Activated naive CD8-positive, alpha-beta T cell treated with anti-CD3 and anti-CD28 coated beads for 36 hours (primary cell): Measurements from ENCODE around the gene RPP14. TPM values are rescaled to one million over a fixed set of nuclear protein-coding genes. Genes with fewer than 3 reads are reported as not detected.
"Not testable (repeated sequence)": the region's sequence is repeated elsewhere in the genome, so short reads cannot be mapped to it uniquely, and the experiment has no call there.

ENCODE experiments used
- DNase-seq: peaks from one replicate; pipeline ENCODE4 v3.0.0; 2021
- H3K27ac Mint-ChIP-seq: one replicate; pipeline ENCODE4 v1.8.0; 2022; ENCODE audit warnings: mild to moderate bottlenecking, moderate library complexity, mixed read lengths
- H3K27me3 Mint-ChIP-seq: one replicate; pipeline ENCODE4 v1.8.0; 2022; ENCODE audit warnings: mild to moderate bottlenecking, mixed read lengths
- H3K36me3 Mint-ChIP-seq: one replicate; pipeline ENCODE4 v1.8.0; 2021; ENCODE audit warnings: mild to moderate bottlenecking, mixed read lengths
- H3K4me1 Mint-ChIP-seq: one replicate; pipeline ENCODE4 v1.8.0; 2021; ENCODE audit warnings: mixed read lengths
- H3K4me3 Mint-ChIP-seq: one replicate; pipeline ENCODE4 v1.8.0; 2022; ENCODE audit warnings: mild to moderate bottlenecking, moderate library complexity, mixed read lengths
- H3K9me3 Mint-ChIP-seq: one replicate; pipeline ENCODE4 v1.8.0; 2022; ENCODE audit warnings: mixed read lengths
- total RNA-seq, 2 experiments: library from RNA; stranded (reverse); gene quantifications; one replicate each; pipeline ENCODE4 v1.2.3, GENCODE V29; 2021

The RPP14 gene
- total RNA-seq, 2 experiments from 2014 or later, result 24.8 to 30.9 TPM

DNA sequence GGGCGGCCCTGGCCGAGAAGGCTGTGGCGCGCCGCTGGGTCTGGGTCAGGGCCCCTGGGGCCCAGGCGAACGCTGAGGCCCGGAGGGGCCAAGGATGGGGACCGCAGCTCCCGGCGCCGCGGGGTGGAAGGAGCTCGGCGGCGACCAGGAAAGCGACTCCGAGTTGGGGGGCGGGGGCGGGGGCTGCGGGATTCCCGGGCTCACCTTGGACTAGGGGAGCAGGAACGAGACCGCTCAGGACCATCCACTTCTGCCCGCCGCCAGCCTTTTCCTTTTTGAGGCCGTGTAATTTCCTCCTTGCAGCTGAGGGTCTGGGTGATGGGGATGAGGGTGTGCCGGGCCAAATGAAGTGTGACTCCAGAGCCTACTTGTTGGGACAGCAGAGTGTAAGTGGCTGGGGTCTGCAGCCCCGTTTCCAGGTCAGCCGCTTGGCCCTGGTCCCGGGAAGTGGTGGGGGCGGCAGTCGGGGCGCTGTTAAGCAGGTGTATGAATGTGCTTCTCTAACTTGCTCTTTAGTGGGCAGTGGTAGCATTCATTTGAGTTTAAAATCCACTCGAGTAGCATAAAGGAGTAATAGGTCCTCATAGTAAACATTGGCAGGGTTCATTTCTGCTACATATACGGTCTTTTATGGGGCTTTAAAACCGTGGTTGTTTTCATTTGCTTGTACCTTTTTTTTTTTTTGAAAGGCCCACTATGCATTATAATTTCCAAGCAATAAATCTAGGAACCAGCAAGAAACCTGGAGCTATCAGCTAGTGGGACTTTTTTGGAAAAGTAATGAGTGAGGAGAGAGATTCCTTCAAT lies 27.4 kb downstream of the RPP14 start:
- Mint-ChIP-seq H3K27me3 (no peaks in the 10 kb centered on the region), H3K9me3 (no peaks in the 10 kb centered on the region), H3K4me1 (peaks cover 38% of the 10 kb centered on the region), H3K36me3 (peaks cover 13% of the 10 kb centered on the region), H3K4me3 (peak overlapping the region; percentile 100), H3K27ac (peak overlapping the region; percentile 87)
- peak; percentile 31 for DNase-seq

DNA sequence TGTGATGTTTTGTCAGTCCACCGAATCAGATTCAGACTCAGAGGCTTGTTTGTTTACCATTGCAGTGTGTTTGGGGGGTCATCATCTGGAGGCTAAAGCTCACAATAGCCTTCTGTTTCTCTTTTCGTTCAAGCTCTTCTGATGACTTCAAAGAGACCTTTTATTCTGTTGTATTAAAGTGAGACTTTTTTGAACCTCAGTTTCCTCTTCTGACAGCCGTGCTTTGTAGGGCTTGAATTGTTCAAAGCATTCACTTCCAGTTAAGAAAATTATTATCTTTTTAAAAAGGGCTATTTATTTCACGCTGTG lies 27.9 kb downstream of the RPP14 start:
- H3K36me3 Mint-ChIP-seq, result peaks cover 14% of the 10 kb centered on the region
- no peaks in the 10 kb centered on the region for H3K27me3 Mint-ChIP-seq
- H3K4me3 Mint-ChIP-seq, result peak overlapping the region; percentile 100
- DNase-seq, result no peak
- H3K4me1 Mint-ChIP-seq, result peaks cover 38% of the 10 kb centered on the region
- H3K27ac Mint-ChIP-seq, result peak overlapping the region; percentile 87
- H3K9me3 Mint-ChIP-seq, result no peaks in the 10 kb centered on the region

DNA sequence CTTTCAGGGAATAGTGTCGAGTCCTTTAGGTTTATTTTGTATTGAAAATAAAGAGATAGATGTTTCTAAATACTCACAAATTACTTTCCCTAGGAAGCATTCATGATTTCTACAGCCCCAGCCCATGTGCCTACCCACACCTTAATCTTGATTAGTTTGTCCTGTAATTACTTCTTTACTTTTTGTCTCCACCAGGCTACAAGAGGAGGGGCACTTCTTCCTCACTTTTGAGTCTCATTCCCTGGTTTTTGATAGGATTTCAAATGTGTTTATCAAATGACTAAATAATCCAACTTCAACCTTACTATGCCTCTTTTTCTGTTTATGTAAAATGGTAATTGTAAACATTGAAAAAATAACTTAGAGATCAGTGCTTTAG lies 28.4 kb downstream of the RPP14 start:
- no peak for DNase-seq
- Mint-ChIP-seq H3K9me3 (no peaks in the 10 kb centered on the region), H3K4me1 (peaks cover 38% of the 10 kb centered on the region), H3K27me3 (no peaks in the 10 kb centered on the region), H3K27ac (peak overlapping the region; percentile 74), H3K4me3 (peak overlapping the region; percentile 100), H3K36me3 (peaks cover 19% of the 10 kb centered on the region)

DNA sequence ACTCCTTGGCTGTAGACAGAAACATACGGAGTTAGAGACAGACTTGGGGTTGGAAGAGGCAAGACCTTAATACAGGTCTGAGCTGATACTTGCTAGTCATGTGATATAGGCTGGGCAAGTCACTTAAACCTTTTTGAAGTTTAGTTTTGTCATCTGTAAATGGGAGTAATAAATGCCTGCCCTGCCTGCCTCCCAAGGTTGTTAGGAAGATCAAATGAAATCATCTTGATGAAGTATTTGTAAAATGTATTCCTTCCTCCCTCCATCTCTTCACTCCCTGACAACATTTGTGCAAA lies 29.6 kb downstream of the RPP14 start:
- Mint-ChIP-seq H3K4me1 (peaks cover 37% of the 10 kb centered on the region), H3K4me3 (peak overlapping the region; percentile 72), H3K9me3 (no peaks in the 10 kb centered on the region), H3K27ac (peak overlapping the region; percentile 97), H3K36me3 (peaks cover 19% of the 10 kb centered on the region), H3K27me3 (no peaks in the 10 kb centered on the region)
- no peak for DNase-seq

DNA sequence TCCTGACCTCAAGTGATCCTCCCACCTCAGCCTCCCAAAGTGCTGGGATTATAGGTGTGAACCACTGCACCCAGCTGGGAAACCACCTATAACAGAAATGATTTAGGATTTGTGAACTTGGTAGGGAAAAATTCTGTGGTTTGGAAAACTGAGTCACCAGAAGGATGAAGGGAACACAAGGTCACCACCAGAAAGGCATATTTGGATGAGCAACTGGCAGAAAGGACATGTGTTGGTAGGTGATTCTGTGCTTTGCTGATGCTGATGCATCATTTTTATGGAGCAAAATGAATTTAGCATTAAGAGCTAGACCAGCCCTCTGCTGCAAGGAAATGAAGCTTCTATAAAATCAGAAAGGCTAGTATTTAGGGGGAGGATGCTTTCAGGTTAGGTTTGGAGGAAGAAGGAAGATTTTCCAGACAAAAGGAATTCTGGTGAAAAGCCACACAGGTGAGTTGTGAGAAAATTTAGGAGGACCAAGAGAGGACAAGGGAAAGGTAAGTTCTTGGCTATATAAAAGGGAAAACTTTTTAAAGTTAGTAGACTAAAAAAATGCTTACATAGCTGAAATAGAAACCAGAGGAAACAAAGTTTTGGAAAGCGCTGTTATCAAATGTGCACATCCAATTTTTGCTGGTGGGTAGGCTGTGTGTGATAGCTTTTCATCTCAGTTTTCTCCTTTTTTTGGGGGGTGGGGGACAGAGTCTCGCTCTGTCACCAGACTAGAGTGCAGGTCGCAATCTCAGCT lies 30.3 kb downstream of the RPP14 start:
- no peak for DNase-seq
- H3K4me3 Mint-ChIP-seq, result no peak overlapping the region
- H3K36me3 Mint-ChIP-seq, result peaks cover 19% of the 10 kb centered on the region
- no peaks in the 10 kb centered on the region for H3K9me3 Mint-ChIP-seq
- H3K27ac Mint-ChIP-seq, result peak overlapping the region; percentile 21
- H3K4me1 Mint-ChIP-seq, result peaks cover 33% of the 10 kb centered on the region
- no peaks in the 10 kb centered on the region for H3K27me3 Mint-ChIP-seq

DNA sequence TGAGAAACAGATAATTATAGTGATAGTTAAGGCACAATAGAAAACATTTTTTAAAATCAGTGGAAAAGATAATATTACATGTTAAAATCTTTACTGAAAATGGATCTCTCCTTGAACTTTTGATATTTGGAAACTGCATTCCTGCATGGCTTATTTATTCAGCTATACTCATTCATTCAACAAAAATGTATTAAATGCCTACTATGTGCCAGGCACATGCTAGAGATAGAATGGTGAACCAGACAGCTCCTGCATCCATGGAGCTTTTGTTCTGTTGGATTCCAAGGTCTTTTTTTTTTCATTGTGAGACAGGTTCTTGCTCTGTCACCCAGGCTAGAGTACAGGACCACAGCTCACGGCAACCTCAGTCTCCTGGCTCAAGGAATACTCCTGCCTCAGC lies 31.1 kb downstream of the RPP14 start:
- Mint-ChIP-seq H3K36me3 (peaks cover 19% of the 10 kb centered on the region), H3K27ac (no peak overlapping the region), H3K9me3 (no peaks in the 10 kb centered on the region), H3K4me3 (no peak overlapping the region), H3K27me3 (no peaks in the 10 kb centered on the region), H3K4me1 (peaks cover 29% of the 10 kb centered on the region)
- DNase-seq, result no peak

DNA sequence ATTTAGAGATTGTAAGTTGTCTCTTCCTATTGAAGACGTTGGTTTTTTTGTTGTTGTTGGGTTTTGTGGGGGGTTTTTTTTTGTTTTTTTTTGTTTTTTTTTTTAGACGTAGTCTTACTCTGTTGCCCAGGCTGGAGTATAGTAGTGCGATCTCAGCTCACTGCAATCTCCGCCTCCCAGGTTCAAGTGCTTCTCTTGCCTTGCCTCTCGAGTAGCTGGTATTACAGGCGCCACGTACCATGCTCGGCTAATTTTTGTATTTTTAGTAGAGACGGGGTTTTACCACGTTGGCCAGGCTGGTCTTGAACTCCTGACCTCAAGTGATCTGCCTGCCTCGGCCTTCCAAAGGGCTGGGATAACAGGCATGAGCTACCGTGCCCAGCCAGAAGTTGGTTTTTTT lies 33.1 kb downstream of the RPP14 start:
- not testable (repeated sequence) for H3K27me3 Mint-ChIP-seq, H3K27ac Mint-ChIP-seq, DNase-seq, H3K4me3 Mint-ChIP-seq, H3K9me3 Mint-ChIP-seq
- Mint-ChIP-seq H3K36me3 (peaks cover 19% of the 10 kb centered on the region), H3K4me1 (peaks cover 24% of the 10 kb centered on the region)

DNA sequence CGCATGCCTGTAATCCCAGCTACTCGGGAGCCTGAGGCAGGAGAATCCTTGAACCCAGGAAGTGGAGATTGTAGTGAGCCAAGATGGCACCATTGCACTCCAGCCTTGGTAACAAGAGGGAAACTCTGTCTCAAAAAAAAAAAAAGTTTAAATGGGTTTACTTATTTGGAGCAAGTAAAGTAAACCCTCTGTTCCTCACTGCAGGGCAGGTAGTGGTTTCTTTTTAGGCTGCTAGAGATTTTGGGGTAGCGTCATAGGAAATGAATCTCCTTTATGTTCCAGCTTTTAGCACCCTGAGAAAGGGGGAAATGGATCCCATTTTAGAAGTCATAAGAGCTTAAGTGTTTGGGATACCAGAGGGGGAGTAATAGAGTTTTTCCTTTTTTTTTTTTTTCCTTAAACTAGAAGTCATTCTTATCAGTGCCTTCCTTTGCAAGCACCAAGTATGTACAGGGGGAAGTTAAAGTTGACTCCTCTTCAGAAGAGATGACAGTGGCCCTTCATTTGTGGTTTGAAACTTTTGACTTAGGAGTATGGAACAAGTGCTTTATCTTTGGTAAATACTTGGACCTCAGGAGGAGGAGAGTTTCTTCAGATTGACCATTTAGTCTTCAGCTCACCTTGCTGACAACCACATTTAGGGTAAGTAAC lies 34.7 kb downstream of the RPP14 start:
- Mint-ChIP-seq H3K36me3 (peaks cover 12% of the 10 kb centered on the region), H3K9me3 (no peaks in the 10 kb centered on the region), H3K27ac (peak overlapping the region; percentile 16)

DNA sequence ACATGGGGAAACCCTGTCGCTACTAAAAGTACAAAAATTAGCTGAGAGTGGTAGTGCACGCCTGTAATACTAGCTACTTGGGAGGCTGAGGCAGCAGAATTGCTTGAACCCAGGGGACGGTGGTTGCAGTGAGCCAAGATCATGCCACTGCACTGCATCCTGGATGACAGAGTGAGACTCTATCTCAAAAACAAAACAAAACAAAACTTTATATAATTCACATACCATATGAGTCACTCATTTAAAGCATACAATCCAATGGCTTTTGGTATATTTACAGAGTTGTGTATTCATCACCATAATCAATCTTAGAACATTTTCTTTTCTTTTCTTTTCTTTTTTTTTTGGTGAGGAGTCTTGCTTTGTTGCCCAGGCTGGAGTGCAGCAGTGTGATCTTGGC lies 35.3 kb downstream of the RPP14 start:
- Mint-ChIP-seq H3K36me3 (peaks cover 9% of the 10 kb centered on the region), H3K27me3 (no peaks in the 10 kb centered on the region), H3K4me3 (no peak overlapping the region), H3K9me3 (no peaks in the 10 kb centered on the region), H3K4me1 (peaks cover 12% of the 10 kb centered on the region), H3K27ac (no peak overlapping the region)
- no peak for DNase-seq

More for the DNA sequence above, 34.7 kb downstream of the RPP14 start:
- no peak for DNase-seq
- Mint-ChIP-seq H3K4me1 (peaks cover 12% of the 10 kb centered on the region), H3K4me3 (no peak overlapping the region), H3K27me3 (no peaks in the 10 kb centered on the region)

DNA sequence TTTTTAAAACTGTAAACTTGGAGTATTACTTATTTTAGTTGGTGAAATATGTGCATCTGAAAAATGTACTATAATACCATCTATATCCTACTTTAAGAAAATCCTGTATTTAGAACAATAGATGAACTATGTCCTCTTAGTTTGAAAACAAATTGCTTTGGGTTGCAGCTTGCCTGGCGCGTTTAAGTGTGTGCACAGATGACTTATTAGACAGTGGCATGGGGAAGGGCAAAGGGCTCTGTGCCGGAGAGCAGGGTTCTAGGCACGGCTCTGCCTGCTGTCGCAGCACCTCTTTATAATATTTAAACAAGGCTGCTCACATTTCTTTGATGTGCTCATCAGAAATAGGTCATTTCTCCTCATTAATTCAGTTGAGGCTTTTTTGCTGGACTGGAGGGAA lies 36.6 kb downstream of the RPP14 start:
- Mint-ChIP-seq H3K27me3 (no peaks in the 10 kb centered on the region), H3K27ac (no peak overlapping the region), H3K36me3 (peaks cover 7% of the 10 kb centered on the region), H3K9me3 (no peaks in the 10 kb centered on the region), H3K4me3 (no peak overlapping the region), H3K4me1 (peaks cover 12% of the 10 kb centered on the region)
- no peak for DNase-seq

DNA sequence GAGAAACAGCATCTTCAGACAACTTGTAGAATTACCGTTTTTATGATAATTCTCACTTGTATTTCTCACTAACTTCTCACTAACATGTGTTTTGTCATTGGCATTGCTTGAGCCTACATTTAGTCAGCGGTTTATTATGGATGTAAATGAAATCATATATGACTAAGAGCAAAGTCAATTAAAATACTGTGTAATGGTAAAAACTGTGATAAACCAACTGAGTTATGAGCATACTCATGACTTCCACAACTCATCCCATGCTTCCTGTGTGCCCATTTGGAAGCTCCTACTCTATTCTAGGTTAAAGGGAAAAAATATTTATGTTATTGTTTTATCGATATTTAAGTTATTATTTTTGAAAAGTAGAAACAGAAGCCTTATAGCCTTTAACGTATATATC lies 39.4 kb downstream of the RPP14 start:
- no peak overlapping the region for H3K27ac Mint-ChIP-seq
- no peak for DNase-seq
- H3K27me3 Mint-ChIP-seq, result no peaks in the 10 kb centered on the region
- H3K4me1 Mint-ChIP-seq, result peaks cover 19% of the 10 kb centered on the region
- no peaks in the 10 kb centered on the region for H3K9me3 Mint-ChIP-seq
- H3K4me3 Mint-ChIP-seq, result no peak overlapping the region
- H3K36me3 Mint-ChIP-seq, result peaks cover 5% of the 10 kb centered on the region

DNA sequence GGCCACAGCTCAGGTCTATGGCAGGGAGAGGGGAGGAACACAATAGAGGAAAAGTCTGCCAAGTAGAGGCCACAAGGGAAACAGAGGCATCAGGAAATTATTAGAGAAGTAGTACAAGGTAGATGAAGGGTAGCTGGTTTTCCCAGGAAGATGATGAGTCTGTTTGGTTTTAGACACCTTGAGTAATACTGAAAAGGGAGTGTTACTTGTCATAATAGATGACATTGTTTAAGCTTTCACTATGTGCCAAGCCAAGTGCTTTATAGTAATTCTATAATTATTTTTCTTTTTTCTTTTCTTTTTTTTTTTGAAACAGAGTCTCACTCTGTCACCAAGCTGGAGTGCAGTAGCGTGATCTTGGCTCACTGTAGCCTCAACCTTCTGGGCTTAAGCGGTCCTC lies 40.3 kb downstream of the RPP14 start:
- Mint-ChIP-seq H3K27ac (no peak overlapping the region), H3K9me3 (no peaks in the 10 kb centered on the region), H3K4me3 (no peak overlapping the region), H3K4me1 (peaks cover 24% of the 10 kb centered on the region), H3K27me3 (no peaks in the 10 kb centered on the region), H3K36me3 (peaks cover 5% of the 10 kb centered on the region)
- no peak for DNase-seq

DNA sequence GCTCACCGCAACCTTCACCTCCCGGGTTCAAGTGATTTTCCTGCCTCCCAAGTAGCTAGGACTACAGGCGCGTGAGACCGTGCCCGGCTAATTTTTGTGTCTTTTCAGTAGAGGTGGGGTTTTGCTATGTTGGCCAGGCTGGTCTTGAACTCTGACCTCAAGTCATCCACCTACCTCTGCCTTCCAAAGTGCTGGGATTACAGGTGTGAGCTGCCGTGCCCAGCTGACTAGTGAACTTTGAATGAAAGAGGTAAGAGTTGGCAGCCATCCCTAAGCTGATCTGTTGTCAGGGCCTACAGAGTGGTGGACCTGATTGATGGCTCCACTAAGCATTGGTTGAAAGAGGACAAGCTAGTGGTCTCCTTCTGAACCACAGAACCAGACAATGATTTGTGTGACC lies 41.9 kb downstream of the RPP14 start:
- H3K36me3 Mint-ChIP-seq, result peaks cover 8% of the 10 kb centered on the region
- H3K4me1 Mint-ChIP-seq, result peaks cover 36% of the 10 kb centered on the region
- no peaks in the 10 kb centered on the region for H3K27me3 Mint-ChIP-seq
- H3K9me3 Mint-ChIP-seq, result no peaks in the 10 kb centered on the region
- H3K27ac Mint-ChIP-seq, result no peak overlapping the region
- no peak overlapping the region for H3K4me3 Mint-ChIP-seq
- no peak for DNase-seq

DNA sequence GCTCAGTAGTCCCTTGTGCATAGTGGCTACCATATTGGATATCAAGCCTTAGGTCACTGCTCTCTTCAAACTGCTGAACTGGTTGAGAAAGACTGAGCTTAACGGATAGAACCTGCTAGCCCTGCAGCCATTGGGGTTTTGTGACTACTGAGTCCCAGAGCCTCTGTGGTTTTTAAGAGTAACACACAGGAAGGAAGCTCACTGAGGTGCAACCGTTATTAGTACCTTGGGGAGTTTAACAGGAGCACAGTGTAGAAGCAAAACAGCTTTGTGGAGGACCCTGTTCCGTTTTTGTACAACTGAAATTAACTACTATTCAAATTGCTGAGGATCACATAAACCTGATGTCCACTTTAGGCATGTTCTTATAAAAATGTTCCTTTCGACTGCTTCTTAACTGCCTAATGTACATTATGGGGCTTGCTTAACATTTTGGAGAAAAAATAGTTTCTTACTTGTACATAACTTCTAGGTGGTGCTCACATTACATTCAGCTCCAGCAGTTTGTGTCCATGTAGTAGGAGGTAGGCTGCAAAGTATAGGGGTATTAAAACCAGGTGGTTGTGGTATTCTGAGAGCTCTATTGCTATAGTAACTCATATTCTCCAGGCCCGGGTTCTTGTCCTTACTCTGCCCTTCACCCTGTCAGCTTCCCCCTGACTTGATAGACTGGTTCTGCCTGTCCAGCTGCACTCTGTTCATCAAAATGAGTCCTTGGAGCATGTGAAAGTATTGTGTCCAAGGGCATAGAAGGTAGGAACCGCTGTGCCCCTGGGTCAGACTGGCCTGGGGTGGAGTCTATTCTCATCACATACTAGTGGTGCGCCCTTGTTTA lies 44.0 kb downstream of the RPP14 start:
- Mint-ChIP-seq H3K9me3 (no peaks in the 10 kb centered on the region), H3K36me3 (peaks cover 8% of the 10 kb centered on the region), H3K4me3 (no peak overlapping the region), H3K27me3 (no peaks in the 10 kb centered on the region), H3K27ac (no peak overlapping the region), H3K4me1 (peaks cover 46% of the 10 kb centered on the region)
- no peak for DNase-seq

DNA sequence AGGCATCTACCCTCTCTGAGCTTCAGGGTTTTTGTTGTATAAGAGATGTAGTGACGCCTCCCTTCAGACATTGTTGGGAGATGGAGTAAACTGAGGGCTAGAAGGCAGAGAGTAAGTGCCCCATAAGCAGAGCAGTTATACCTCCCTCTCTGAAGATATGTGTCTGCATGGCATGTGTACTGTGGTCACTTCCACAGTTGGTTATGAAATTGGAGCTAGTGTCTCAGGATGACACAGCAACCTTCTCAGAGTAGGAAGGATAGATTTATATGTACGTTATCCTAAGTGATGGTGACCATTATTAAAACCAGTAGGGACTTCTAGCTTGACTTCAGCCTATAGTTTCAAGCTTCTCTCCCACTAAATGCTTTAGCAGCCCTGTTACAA lies 44.6 kb downstream of the RPP14 start:
- Mint-ChIP-seq H3K9me3 (no peaks in the 10 kb centered on the region), H3K27me3 (no peaks in the 10 kb centered on the region), H3K4me1 (peaks cover 47% of the 10 kb centered on the region), H3K36me3 (peaks cover 8% of the 10 kb centered on the region), H3K4me3 (no peak overlapping the region), H3K27ac (peak overlapping the region; percentile 23)
- DNase-seq, result no peak
